WERI-Rb-1 (cell line): ENCODE measurements around the gene TCF3.
A peak's percentile ranks its signal among the peaks of the same experiment; 100 is the strongest.
"Not testable (repeated sequence)": the region's sequence is repeated elsewhere in the genome, so short reads cannot be mapped to it uniquely, and the experiment has no call there.

Source experiments
- DNase-seq: peaks from one replicate; pipeline ENCODE4 v3.0.0-alpha.2; 2020
- H3K27ac ChIP-seq: fragments of 250-450 bp; sonication (Bioruptor Pico); 2 replicates; pipeline ENCODE4 v1.5.1; 2020; ENCODE audit warnings: mild to moderate bottlenecking, moderate library complexity
- H3K27me3 ChIP-seq: fragments of 250-450 bp; sonication (Bioruptor Pico); 2 replicates; pipeline ENCODE4 v1.5.1; 2021; ENCODE audit warnings: mild to moderate bottlenecking, low read depth, moderate library complexity; ENCODE audit not compliant: insufficient read depth, severe bottlenecking
- H3K36me3 ChIP-seq: fragments of 250-450 bp; sonication (Bioruptor Pico); 2 replicates; pipeline ENCODE4 v1.5.1; 2020; ENCODE audit warnings: mild to moderate bottlenecking, moderate library complexity
- H3K4me3 ChIP-seq: 2 replicates; pipeline ENCODE4 v1.5.1; 2011; ENCODE audit warnings: low read depth, mild to moderate bottlenecking, control low read depth, low read length
- H3K9me3 ChIP-seq: fragments of 250-450 bp; sonication (Bioruptor Pico); 2 replicates; pipeline ENCODE4 v1.5.1; 2021; ENCODE audit warnings: mild to moderate bottlenecking, moderate library complexity; ENCODE audit not compliant: severe bottlenecking
- CTCF ChIP-seq: IDR thresholded peaks from 2 replicates; pipeline ENCODE4 v1.5.1; 2011; ENCODE audit warnings: low read depth, mild to moderate bottlenecking, control low read depth, inconsistent platforms, low read length

The TCF3 gene

DNA sequence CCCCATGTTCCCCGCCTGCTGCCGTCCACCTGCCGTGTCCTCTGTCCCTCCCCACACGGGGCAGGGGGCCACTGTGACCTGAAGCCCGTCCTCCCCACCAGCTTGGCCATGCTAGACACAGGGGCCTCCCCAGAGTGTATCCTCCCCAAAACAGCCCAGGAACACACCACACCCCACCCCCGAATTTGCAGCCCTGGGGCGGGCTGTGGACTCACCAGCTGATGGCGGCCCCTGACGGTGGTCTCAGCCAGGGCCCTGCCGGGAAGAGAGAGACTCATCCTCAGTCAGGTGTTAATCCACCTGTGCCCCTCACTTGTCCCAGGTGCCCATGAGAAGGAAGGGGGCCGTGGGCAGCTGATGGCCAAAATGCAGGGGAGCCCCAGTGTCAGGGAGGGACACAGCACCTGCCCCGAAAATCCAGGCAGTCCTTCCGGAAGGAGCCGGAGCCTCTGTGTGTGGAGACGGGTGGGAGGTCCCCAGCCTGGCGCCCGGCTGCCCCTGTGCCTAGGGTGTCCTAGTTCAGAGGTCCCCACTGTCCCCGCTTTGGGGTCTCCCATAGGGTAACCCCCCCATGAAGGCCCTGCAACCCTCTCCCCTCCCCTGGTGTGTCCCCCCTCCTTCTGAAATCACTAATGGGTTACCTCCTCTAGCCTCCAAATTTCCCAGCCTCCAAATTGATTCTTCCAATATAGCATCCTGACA is 39.3 kb upstream of the TCF3 start:
- peaks cover 10% of the 10 kb centered on the region for H3K9me3 ChIP-seq
- H3K36me3 ChIP-seq: no peaks in the 10 kb centered on the region
- H3K27ac ChIP-seq: no peak overlapping the region
- TF ChIP-seq CTCF: no peak
- no peak overlapping the region for H3K4me3 ChIP-seq
- peaks cover 36% of the 10 kb centered on the region for H3K27me3 ChIP-seq
- DNase-seq: no peak

DNA sequence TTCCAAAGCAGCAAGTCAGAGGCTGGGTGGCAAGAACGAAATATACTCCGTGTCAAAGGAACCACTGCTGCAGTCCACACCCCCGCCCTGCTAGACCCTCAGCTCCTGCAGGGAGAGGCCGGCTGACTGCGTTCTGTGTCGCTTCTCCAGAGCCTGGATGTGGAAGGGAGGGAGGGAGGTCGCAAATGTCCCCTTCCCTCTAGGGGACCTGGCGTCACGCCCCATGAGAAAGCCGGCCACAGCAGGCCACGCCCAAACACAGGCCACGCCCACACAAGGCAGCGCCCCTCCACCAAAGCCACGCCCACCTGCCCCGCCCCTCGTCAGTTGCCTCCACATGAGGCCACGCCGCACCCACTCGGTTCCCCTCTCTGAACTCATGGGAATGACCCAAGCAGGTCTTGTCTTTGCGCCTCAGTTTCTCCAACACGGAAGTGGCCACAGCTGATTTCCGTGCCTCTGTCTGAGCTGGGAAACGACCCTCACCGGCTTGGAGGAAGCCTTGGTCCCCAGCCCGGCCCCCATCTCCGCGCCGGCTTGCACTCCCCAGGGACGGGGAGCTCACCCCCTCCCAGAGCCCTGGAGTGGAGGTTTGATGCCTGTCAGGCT is 38.4 kb upstream of the TCF3 start:
- H3K9me3 ChIP-seq: peaks cover 9% of the 10 kb centered on the region
- H3K27me3 ChIP-seq: peaks cover 36% of the 10 kb centered on the region
- no peak for TF ChIP-seq CTCF
- H3K4me3 ChIP-seq: no peak overlapping the region
- no peaks in the 10 kb centered on the region for H3K36me3 ChIP-seq
- DNase-seq: peak; percentile 87
- H3K27ac ChIP-seq: no peak overlapping the region

DNA sequence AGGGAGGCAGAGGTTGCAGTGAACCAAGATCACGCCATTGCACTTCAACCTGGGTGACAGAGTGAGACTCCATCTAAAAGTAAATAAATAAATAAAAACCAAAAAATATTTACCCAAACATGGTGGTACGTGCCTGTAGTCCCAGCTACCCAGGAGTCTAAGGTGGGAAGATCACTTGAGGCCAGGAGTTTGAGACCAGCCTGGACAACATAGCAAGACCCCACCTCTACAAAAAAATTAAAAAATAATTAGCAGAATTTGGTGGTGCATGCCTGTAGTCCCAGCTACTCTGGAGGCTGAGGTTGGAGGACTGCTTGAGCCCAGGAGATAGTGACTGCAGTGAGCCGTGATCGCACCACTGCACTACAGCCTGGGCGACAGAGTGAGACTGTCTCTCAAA is 33.4 kb upstream of the TCF3 start:
- not testable (repeated sequence) for H3K27me3 ChIP-seq, H3K4me3 ChIP-seq, DNase-seq, H3K36me3 ChIP-seq, H3K9me3 ChIP-seq, H3K27ac ChIP-seq

GRCh38 chr19:1685046-1685445 is 32.6 kb upstream of the TCF3 start:
- DNase-seq: no peak
- Histone ChIP-seq H3K27ac (no peak overlapping the region), H3K36me3 (no peaks in the 10 kb centered on the region), H3K4me3 (no peak overlapping the region), H3K27me3 (peaks cover under 1% of the 10 kb centered on the region), H3K9me3 (no peaks in the 10 kb centered on the region)
- TF ChIP-seq CTCF: no peak

DNA sequence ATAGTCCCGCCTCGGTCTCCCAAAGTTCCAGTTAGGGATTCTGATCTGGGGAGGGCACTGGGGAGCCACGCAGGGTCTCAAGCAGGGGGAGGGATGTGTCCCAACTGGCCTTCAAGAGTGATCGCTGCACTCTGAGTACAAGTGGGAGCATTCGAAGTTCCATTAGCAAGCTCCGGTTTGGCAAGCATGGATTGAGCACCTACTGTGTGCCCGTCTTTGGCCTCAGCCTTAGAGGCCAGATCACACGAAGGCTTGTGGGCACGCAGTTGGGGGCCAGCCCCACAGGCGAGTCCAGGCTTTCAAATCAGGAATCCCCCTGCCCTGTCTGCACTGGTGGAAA is 32.1 kb upstream of the TCF3 start:
- DNase-seq: no peak
- no peak overlapping the region for H3K4me3 ChIP-seq
- H3K9me3 ChIP-seq: no peaks in the 10 kb centered on the region
- TF ChIP-seq CTCF: no peak
- H3K27ac ChIP-seq: no peak overlapping the region
- H3K36me3 ChIP-seq: no peaks in the 10 kb centered on the region
- no peaks in the 10 kb centered on the region for H3K27me3 ChIP-seq

GRCh38 chr19:1683869-1684572 is 31.6 kb upstream of the TCF3 start:
- TF ChIP-seq CTCF: no peak
- Histone ChIP-seq H3K36me3 (no peaks in the 10 kb centered on the region), H3K4me3 (no peak overlapping the region), H3K27me3 (no peaks in the 10 kb centered on the region), H3K9me3 (no peaks in the 10 kb centered on the region), H3K27ac (no peak overlapping the region)
- no peak for DNase-seq
